ENCODE results near the gene ELMO1. TPM values are rescaled to one million over a fixed set of nuclear protein-coding genes. Genes with fewer than 3 reads are reported as not detected.

Gene ELMO1
- total RNA-seq, 4 donors from 2014 or later = 11.5 to 19.9 (median 17.4) TPM

- 93 to 95% methylated on average over 4 of the region's 4 CpGs for WGBS, 2 donors
- TF ChIP-seq POLR2A (IDR thresholded peaks at IDR 0.05) (no peak), CTCF (IDR thresholded peaks at IDR 0.05) (no peak)
- intact Hi-C loops (cut with DNase I; ENCODE audit: low total_unique reads) = loop anchor here (10.0 kb wide), 1 partner anchor 710 kb away; no protein-coding TSS in a partner anchor
Measured at GRCh38 chr7:37194943-37195342, 253.7 kb downstream of the ELMO1 start.

GRCh38 chr7:37193775-37194135 lies 254.9 kb downstream of the ELMO1 start:
- no peak overlapping the region for H3K4me3 ChIP-seq (ENCODE audit: low read depth, poor library complexity, severe bottlenecking)
- intact Hi-C loops (cut with DNase I; ENCODE audit: low total_unique reads) = loop anchor here (10.0 kb wide), 1 partner anchor 709 kb away; no protein-coding TSS in a partner anchor
- 91% methylated on average over 2 of the region's 2 CpGs for WGBS, 2 donors
- no peak for TF ChIP-seq CTCF (IDR thresholded peaks at IDR 0.05)
- TF ChIP-seq POLR2A (IDR thresholded peaks at IDR 0.05) = no peak
- DNase-seq (ENCODE audit: low spot score in 2 of 2) = no peak

More at GRCh38 chr7:37194943-37195342, 253.7 kb downstream of the ELMO1 start:
- H3K4me3 ChIP-seq (ENCODE audit: low read depth, poor library complexity, severe bottlenecking) = no peak overlapping the region
- no peak for DNase-seq (ENCODE audit: low spot score in 2 of 2)

GRCh38 chr7:37193087-37193774 lies 255.4 kb downstream of the ELMO1 start:
- TF ChIP-seq CTCF (IDR thresholded peaks at IDR 0.05) (no peak), POLR2A (IDR thresholded peaks at IDR 0.05) (no peak)
- intact Hi-C loops (cut with DNase I; ENCODE audit: low total_unique reads) = loop anchor here (10.0 kb wide), 1 partner anchor 708 kb away; no protein-coding TSS in a partner anchor
- H3K4me3 ChIP-seq (ENCODE audit: low read depth, poor library complexity, severe bottlenecking) = no peak overlapping the region
- DNase-seq (ENCODE audit: low spot score in 2 of 2) = no peak
- 84 to 94% methylated on average over 16 of the region's 16 CpGs for WGBS, 2 donors

GRCh38 chr7:37191797-37192196 lies 256.9 kb downstream of the ELMO1 start:
- intact Hi-C loops (cut with DNase I; ENCODE audit: low total_unique reads) = loop anchor here (10.0 kb wide), 1 partner anchor 707 kb away; no protein-coding TSS in a partner anchor

GRCh38 chr7:37187179-37187578 lies 261.5 kb downstream of the ELMO1 start:
- TF ChIP-seq POLR2A (IDR thresholded peaks at IDR 0.05) (no peak), CTCF (IDR thresholded peaks at IDR 0.05) (no peak)
- DNase-seq (ENCODE audit: low spot score in 2 of 2) = no peak
- 23 to 54% methylated on average over 2 of the region's 2 CpGs for WGBS, 2 donors
- intact Hi-C loops (cut with DNase I; ENCODE audit: low total_unique reads) = loop anchor here (10.0 kb wide), 1 partner anchor 202 kb away; no protein-coding TSS in a partner anchor
- no peak overlapping the region for H3K4me3 ChIP-seq (ENCODE audit: low read depth, poor library complexity, severe bottlenecking)

More at GRCh38 chr7:37191797-37192196, 256.9 kb downstream of the ELMO1 start:
- H3K4me3 ChIP-seq (ENCODE audit: low read depth, poor library complexity, severe bottlenecking) = no peak overlapping the region
- WGBS, 2 donors = 95 to 97% methylated on average over 6 of the region's 6 CpGs
- no peak for DNase-seq (ENCODE audit: low spot score in 2 of 2)
- no peak for TF ChIP-seq POLR2A (IDR thresholded peaks at IDR 0.05)
- no peak for TF ChIP-seq CTCF (IDR thresholded peaks at IDR 0.05)

Data from lower leg skin (tissue), 4 donors.